Globus pallidus (tissue), 1 donor: Measurements from ENCODE around the gene SIMC1.

Experiments
- DNase-seq: peaks from one replicate; pipeline ENCODE4 v3.0.0-alpha.2; 2015; ENCODE audit warnings: low spot score

Gene SIMC1

DNA sequence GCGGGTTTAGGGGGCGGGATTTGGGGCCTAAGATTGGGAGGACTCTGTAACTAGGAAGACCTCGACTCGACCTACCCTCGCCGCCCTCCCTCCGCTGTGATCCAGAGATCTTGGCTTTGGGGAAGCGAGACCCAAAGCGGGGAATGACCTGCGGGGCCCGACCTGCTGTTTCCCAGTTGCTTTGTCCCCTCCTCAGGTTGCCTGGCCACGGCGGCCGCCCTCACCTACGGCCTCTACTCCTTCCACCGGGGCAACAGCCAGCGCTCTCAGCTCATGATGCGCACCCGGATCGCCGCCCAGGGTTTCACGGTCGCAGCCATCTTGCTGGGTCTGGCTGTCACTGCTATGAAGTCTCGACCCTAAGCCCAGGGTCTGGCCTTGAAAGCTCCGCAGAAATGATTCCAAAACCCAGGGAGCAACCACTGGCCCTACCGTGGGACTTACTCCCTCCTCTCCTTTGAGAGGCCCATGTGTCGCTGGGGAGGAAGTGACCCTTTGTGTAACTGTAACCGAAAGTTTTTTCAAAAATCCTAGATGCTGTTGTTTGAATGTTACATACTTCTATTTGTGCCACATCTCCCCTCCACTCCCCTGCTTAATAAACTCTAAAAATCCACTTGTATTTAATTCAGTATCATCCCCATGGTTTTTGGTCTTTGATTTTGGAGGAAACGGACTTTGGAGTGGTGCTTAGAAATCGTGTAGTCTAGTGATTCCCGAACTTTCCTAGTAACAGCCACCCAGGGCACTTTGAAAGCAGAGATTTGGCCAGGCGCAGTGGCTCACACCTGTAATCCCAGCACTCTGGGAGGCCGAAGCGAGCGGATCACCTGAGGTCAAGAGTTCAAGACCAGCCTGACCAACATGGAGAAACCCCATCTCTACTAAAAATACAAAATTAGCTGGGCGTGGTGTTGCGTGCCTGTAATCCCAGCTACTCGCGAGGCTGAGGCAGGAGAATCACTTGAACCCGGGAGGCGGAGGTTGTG is 151.2 kb downstream of the SIMC1 start:
- no peak for DNase-seq

DNA sequence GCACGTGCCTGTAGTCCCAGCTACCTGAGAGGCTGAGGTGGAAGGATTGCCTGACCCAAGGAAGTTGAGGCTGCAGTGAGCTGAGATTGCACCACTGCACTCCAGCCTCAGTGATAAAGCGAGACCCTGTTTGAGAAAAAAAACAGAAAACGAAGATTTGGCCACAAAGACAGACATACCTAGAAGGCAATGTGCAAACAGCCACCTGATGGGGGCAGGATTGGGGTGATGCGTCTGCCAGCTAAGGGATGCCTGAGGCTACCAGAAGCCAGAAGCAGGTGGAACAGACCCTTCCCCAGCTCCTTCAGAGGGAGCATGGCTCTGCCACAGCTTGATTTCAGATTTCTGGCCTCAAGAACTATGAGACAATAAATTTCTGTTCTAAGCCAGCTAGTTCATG is 153.3 kb downstream of the SIMC1 start:
- no peak for DNase-seq

DNA sequence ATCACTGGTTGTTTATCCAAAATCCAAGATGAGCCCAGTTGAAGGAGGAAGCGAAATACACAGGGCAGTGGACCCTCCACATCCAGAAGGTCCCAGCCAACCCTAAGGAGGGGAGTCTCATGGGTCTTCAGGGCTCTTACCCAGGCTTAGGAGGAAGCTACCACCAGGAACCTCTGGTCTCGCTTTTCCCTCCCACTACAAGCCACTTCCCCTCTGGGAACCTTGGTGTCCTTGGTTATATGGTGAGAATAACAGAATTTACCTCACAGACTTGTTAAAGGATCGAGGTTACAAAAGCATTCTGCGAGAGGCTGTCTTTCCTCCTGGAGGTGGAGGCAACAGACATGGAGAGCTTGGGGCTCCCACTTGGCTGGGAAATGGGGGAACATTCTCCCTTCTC is 153.8 kb downstream of the SIMC1 start:
- DNase-seq: no peak

DNA sequence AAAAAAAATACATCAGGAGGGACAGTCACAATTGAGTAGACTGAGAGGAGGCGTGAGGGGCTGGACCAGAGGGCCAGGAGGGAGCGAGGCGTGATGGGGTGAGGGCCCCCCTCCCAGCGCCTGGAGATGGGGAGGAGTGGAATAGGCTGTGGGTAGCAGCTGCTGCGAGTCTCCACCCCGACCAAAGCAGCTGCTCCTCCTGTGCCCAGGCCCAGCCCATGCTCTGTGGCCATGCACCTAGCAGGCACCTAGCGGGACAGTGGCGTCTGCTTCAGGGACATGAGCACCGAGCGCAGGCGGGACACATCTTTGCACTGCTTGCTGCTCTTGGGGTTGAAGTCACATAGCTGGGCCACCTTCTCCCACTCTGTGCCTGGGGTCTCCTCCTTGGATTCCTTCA is 154.3 kb downstream of the SIMC1 start:
- DNase-seq: no peak

DNA sequence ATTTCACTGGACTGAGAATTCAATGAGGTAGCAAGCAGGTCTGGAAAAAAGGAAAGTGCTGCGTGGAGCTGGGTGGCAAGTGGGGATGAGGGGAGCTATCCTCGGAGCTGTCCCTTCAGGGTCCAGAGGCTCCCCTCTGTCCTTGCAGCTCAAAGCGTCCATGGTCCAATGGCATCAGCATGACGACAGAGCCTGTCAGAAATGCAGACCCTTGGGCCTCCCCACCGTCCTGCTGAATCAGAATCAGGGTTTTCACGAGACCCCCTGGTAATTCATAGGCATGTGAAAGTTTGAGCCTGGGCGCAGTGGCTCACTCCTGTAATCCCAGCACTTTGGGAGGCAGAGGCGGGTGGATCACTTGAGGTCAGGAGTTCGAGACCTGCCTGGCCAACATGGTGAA is 155.9 kb downstream of the SIMC1 start:
- no peak for DNase-seq

DNA sequence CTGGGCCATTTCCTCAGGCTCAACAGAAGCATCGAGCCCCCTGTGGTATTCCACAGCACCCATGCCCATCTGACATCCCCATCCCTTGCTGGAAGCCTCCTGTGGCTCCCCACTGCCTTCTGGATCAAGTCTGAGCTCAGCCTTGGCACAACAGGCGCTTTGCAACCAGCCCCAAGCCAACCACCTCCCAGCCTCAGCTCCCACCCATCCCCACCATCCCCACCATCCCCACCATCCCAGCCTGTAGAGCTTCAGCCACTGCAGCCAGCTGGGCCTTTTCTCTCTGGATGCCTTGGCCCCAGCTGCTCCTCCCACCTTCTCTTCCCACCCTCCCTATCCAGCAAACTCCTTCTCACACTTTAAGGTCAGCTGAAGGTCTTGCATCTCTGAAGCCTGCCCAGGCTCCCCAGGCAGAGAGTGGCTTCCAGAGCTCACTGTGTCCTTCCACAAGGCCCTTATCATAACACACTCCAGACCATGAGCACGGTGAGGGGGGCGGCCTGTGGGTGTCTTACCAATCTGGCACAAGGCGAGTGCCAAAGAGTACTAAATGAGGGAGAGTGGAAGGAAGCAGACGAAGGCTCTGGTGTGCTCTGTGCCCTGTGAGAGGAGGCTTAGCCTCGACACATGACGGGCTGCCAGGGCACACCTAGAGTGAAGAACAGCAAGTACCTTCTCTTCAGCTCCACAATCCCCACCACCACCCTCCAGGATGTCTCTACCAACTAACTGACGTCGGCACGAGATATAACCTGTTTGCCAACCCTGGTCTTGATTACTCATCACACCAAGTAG is 156.9 kb downstream of the SIMC1 start:
- DNase-seq: no peak
